Raji (cell line): Measurements from ENCODE around the gene ANKRD49.

Source experiments
- POLR2A ChIP-seq: IDR thresholded peaks from 2 replicates; pipeline ENCODE4 v1.6.1; 2011; ENCODE audit warnings: low read depth, low read length, control low read depth; ENCODE audit not compliant: insufficient read depth

ANKRD49 gene

DNA sequence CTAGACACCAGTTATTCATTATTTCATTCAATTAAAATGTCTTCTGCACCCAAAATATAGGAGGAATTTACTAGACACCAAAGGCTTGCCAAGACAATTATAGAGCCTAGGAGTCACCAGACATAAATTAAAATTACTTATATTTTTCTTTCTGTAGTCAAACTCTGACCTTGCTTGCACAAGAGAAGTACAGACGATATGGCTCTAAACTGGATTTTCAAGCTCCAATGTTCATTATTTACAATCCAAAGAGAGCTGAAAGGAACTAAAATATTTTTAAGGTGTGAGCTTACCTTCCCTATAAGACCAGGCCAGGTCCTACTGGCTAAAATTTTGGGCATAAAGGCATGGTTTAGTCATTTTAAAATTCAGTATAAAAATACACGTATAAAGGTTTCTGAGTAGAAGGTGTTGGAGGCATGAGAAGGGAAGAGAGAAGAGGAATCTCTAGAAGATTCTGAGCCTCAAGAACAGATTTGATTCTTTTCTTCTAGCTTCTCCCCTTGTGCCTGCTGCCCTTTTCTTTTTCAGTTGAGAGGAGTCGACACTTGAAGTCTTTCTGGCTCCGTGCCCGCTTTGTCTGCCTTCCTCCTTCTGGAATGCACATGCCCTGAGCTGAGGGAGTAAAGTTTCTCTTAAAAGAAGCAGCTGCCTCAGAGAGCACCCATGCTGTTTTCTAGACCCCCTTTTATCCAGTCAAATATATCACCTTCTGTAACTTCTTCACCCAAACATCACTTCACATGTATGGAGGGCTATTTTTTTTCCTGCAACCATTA lies 32.0 kb downstream of the ANKRD49 start:
- TF ChIP-seq POLR2A: no peak

- TF ChIP-seq POLR2A: no peak
Measured at GRCh38 chr11:94526645-94527438, 33.1 kb downstream of the ANKRD49 start.

- TF ChIP-seq POLR2A: no peak
Measured at GRCh38 chr11:94528551-94528950, 34.8 kb downstream of the ANKRD49 start.

DNA sequence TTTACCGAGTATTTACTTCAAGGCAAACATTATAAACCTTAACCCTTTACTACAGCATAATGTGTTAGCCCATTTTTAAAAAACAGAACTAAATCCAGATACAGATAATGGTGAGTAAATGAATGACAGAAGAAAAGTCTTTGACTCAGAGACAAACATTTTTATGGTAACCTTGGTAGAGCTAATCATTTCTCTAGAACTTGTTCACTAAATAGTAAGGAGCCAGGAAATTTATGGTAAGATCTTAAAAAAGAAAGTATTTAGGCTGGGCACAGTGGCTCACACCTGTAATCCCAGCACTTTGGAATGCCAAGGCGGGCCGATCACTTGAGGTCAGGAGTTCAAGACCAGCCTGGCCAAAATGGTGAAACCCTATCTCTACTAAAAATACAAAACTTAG lies 38.4 kb downstream of the ANKRD49 start:
- no peak for TF ChIP-seq POLR2A

DNA sequence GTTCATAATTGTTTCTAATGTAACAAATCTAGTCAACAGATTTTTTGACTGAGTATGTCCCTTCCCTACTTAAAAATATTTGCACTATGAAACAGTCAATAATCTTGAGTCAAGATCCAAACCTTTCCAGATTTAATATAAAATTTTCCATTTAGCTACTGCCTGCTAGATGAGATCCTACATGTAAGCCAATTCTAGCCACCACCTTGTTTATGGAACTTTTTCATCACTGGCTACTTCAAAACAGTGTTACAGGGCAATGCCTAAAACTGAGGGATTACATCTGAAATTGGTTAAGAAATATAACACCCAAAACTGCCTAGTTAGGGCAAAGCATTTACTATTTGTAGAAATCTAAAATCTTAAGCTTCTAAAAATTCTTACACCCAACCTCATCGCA lies 39.4 kb downstream of the ANKRD49 start:
- TF ChIP-seq POLR2A: no peak

GRCh38 chr11:94533696-94534630 lies 40.2 kb downstream of the ANKRD49 start:
- TF ChIP-seq POLR2A: no peak

GRCh38 chr11:94536386-94536785 lies 42.6 kb downstream of the ANKRD49 start:
- no peak for TF ChIP-seq POLR2A

DNA sequence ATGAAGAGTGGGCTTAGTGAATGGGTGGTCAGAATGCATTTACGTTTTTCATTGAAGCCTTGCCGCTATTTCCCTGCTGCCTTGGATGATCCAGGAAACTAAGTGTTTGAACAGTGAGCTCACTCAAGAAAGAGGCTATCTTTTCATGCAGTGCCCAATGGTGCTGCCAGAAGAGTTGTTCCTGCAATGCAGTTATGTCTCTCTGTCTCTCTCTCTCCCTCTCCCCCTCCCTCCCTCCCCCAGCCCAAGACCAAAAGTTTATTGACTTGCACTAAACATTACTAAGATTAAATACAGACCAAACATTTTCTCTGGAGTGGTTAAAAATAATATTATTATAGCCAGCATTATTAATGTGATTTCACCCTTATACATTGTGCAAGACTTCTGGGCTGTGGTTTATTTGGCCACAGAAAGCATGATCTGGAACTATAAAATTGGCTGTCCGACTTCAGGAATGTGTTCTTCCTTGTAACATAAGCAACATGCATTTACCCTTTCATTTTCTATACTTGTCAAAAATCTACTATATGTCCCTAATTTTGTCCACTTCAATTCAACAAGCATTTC lies 43.3 kb downstream of the ANKRD49 start:
- no peak for TF ChIP-seq POLR2A

DNA sequence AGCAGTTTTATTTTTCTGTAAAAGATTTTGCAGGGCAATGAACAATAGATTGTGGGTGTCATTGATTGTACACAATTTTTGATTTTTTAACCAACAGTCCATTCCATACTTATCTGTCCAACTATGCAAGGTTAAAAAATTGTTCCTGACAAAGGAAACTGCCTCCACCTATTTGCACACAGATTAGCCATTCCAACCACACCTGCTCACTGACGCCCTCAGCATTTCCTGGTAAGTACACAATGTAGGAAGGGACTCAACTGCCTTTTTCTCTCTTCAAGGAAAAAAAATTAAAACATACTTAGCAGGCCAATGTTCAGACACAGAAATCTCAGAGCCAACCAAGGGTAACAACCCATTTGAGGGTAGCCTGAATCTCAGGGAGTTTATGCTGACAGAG lies 45.6 kb downstream of the ANKRD49 start:
- TF ChIP-seq POLR2A: no peak

GRCh38 chr11:94543695-94544645 lies 50.2 kb downstream of the ANKRD49 start, which contains the start of gene FUT4:
Gene FUT4 (plus strand): TSS chr11:94543921. CDS start chr11:94544134, 213 bp downstream.
- no peak for TF ChIP-seq POLR2A

GRCh38 chr11:94544646-94545263 lies 51.0 kb downstream of the ANKRD49 start:
- no peak for TF ChIP-seq POLR2A

GRCh38 chr11:94545264-94546161 lies 51.7 kb downstream of the ANKRD49 start:
- TF ChIP-seq POLR2A: no peak

DNA sequence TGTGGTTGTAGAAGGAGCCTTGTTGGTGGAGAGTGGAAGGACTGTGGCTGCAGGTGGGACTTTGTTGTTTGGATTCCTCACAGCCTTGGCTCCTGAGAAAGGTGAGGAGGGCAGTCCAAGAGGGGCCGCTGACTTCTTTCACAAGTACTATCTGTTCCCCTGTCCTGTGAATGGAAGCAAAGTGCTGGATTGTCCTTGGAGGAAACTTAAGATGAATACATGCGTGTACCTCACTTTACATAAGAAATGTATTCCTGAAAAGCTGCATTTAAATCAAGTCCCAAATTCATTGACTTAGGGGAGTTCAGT lies 52.3 kb downstream of the ANKRD49 start:
- TF ChIP-seq POLR2A: no peak

GRCh38 chr11:94546886-94547285 lies 53.1 kb downstream of the ANKRD49 start:
- TF ChIP-seq POLR2A: no peak
